Measurements from ENCODE around the gene PCDHA3. TPM values are rescaled to one million over a fixed set of nuclear protein-coding genes. Genes with fewer than 3 reads are reported as not detected.
"Not testable (repeated sequence)": the region's sequence is repeated elsewhere in the genome, so short reads cannot be mapped to it uniquely, and the experiment has no call there.

Gene PCDHA3
- not detected for polyA plus RNA-seq (ENCODE audit: low read depth in 6 of 6)

DNA sequence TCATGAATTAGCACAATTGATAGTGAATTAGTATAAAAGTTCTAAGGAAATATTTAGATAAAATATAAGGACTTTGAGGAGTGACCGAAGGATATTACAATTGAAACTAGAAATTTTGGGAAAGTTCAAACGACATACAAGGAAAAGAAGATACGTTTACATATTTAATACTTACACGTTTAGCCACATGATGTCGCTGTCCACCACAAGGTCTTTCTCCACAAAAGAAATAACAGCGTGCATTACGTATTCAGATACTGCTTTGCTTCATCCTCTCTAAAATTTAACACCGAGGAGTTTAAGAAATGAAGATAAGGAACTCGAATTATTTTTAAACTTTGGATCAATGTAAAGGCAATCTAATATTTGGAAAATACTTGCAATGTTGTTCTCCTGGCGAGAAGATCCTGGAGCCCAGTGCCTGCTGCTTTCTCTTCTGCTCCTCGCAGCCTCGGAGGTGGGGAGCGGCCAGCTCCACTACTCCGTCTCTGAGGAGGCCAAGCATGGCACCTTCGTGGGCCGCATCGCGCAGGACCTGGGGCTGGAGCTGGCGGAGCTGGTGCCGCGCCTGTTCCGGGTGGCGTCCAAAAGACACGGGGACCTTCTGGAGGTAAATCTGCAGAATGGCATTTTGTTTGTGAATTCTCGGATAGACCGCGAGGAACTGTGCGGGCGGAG lies at the start of gene PCDHA3:
TSS of gene PCDHA3 (plus strand) at position 242 of the 678 bp plus-strand sequence.
- Mint-ChIP-seq H3K27ac (peak within 1 kb of the TSS in 2 of 6 donors; percentile 11 to 42), H3K4me1 (no peaks in the 10 kb centered on the region)
- no peak for ATAC-seq (ENCODE audit: low read depth in 2 of 2)

DNA sequence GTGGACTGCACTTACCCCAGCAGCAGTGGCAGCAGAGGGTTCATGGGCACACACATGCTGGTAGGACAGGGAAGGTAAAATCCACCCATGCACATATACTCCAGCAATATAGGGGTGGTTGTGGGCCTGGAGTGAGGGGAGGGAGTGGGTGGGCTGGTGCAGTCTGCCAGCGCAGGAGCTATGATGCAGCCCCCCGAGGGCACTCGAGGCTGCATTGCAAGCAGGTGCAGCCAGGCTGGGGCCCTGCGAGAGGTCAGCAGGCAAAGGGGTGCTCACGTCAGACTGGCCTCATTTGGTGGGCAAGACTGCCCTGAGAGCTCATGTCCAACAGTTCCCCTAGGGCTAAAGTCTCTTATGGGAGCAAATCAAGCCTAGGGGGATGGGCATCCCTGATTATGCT lies 47.3 kb upstream of the PCDHA3 start:
- Mint-ChIP-seq H3K27ac (no peak overlapping the region), H3K27me3 (peaks cover 0 to 28% (median 16%) of the 10 kb centered on the region in 3 donors), H3K4me3 (no peak overlapping the region), H3K4me1 (no peaks in the 10 kb centered on the region), H3K9me3 (peaks cover 35 to 95% (median 83%) of the 10 kb centered on the region in 7 donors), H3K36me3 (peaks cover 23 to 70% of the 10 kb centered on the region in 2 donors)
- DNase-seq (no peak), ATAC-seq (ENCODE audit: low read depth in 2 of 2) (no peak)

More for the DNA sequence above, at the start of gene PCDHA3:
- no peak for DNase-seq
- H3K4me3 Mint-ChIP-seq: no peak within 1 kb of the TSS
- peaks cover 13 to 34% (median 21%) of the 10 kb centered on the region in 3 donors for H3K27me3 Mint-ChIP-seq
- peaks cover 8 to 61% (median 50%) of the 10 kb centered on the region in 7 donors for H3K9me3 Mint-ChIP-seq
- peaks cover 8 to 16% of the 10 kb centered on the region in 2 donors for H3K36me3 Mint-ChIP-seq

DNA sequence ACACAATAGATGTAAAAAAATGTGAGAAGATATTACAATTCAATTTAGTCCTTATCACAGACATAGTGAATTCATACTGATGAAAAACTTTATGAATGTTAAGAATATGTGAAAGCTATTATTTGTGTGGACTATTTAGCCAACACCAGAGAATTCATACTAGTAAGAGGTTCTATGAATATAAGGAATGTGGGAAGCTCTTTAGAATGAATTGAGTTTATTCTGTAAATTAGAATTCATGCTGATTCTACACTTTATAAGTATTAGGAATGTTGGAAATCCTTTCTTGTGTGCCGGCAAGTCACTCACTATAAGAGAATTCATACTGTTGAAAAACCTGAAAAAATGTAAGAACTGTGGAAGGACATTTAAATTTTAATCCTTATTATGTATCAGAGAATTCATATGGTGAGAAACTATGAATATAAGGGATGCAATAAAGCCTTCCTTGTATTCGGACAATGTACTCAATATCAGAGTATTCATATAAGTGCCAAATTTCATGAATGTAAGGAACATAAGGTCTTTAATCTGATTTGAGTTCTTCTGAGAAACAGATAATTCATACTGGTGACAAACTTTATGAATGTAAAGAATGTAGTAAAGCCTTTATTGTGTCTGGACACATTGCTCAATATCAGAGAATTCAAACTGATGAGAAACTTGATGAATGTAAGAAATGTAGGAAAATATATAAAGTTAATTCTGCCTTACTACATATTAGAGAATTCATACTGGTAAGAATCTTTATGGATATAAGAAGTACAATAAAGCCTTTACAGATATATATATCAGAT lies 36.5 kb upstream of the PCDHA3 start:
- Mint-ChIP-seq H3K4me3 (no peak overlapping the region), H3K9me3 (peaks cover 7 to 89% (median 77%) of the 10 kb centered on the region in 7 donors), H3K4me1 (no peaks in the 10 kb centered on the region), H3K27me3 (peaks cover 0 to 5% (median 0%) of the 10 kb centered on the region in 3 donors), H3K36me3 (peaks cover 0 to 17% of the 10 kb centered on the region in 2 donors), H3K27ac (no peak overlapping the region)
- no peak for DNase-seq
- ATAC-seq (ENCODE audit: low read depth in 2 of 2): no peak

DNA sequence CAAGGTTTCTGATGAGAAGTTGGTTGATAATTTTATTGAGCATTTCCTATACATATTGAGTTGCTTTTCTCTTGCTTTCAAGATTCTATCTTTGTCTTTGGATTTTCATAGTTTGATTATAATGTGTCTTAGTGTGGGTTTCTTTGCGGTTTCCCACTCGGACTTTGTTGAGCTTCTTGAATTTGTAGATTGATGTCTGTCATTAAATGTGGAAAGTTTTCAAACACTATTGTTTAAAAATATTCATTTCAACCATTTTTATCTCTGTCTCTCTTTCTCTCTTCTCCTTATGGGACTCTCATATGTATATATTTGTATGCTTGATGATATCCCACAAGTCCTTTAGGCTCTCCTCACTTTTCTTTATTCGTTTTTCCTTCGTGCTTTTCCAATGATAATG lies 33.4 kb upstream of the PCDHA3 start:
- Mint-ChIP-seq H3K4me1 (no peaks in the 10 kb centered on the region), H3K9me3 (peaks cover 7 to 94% (median 77%) of the 10 kb centered on the region in 7 donors)

DNA sequence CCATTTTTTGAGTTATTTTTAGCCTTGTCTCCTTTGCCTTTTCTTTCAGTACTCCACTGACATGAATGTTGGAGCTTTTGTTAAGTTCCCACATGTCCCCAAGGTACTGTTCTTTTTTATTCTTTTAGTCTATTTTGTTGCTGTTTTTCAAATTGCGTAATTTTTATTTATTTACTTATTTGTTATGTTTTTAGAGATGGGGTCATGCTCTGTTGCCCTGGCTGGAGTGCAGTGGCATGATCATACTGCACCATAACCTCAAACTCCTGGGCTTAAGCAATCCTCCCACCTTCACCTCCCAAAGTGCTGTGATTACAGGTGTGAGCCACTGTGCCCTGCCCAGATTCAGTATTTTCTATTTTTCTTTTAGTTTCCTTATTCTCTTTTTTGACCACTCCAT lies 20.3 kb upstream of the PCDHA3 start:
- DNase-seq: no peak
- no peaks in the 10 kb centered on the region for H3K4me1 Mint-ChIP-seq
- H3K27me3 Mint-ChIP-seq: peaks cover 0 to 25% (median 9%) of the 10 kb centered on the region in 3 donors
- H3K27ac Mint-ChIP-seq: no peak overlapping the region
- no peak overlapping the region for H3K4me3 Mint-ChIP-seq
- peaks cover 29 to 95% (median 79%) of the 10 kb centered on the region in 7 donors for H3K9me3 Mint-ChIP-seq
- no peak for ATAC-seq (ENCODE audit: low read depth in 2 of 2)
- peaks cover 17 to 58% of the 10 kb centered on the region in 2 donors for H3K36me3 Mint-ChIP-seq

More for the DNA sequence above, 33.4 kb upstream of the PCDHA3 start:
- H3K36me3 Mint-ChIP-seq: peaks cover 4 to 17% of the 10 kb centered on the region in 2 donors
- H3K27ac Mint-ChIP-seq: no peak overlapping the region
- H3K4me3 Mint-ChIP-seq: no peak overlapping the region
- DNase-seq: no peak
- ATAC-seq (ENCODE audit: low read depth in 2 of 2): no peak
- no peaks in the 10 kb centered on the region for H3K27me3 Mint-ChIP-seq

DNA sequence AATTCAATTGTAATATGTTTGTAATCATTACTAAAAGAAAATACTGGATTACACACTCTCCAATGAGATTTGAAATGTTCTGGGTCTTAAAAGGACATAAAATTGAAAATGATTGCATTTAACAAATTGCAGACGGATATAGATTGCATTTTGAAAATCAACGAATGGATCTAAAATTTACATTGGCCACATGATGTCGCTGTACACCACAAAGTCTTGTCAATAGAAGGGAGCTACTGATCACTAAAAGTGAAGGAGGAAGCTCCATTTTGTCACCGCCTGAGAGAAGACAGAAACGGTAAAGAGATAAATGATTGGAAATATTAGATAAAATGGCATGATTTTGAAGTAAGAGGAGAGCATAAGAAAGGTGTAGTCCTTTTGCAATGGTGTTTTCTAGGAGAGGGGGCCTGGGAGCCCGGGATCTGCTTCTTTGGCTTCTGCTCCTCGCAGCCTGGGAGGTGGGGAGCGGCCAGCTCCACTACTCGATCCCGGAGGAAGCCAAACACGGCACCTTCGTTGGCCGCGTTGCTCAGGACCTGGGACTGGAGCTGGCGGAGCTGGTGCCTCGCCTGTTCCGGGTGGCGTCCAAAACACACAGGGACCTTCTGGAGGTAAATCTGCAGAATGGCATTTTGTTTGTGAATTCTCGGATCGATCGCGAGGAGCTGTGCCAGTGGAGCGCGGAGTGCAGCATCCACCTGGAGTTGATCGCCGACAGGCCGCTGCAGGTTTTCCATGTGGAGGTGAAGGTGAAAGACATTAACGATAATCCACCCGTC lies 14.8 kb upstream of the PCDHA3 start, which contains the start of gene PCDHA1:
TSS of gene PCDHA1 (plus strand) at position 236 of the 782 bp plus-strand sequence.
- no peaks in the 10 kb centered on the region for H3K4me1 Mint-ChIP-seq
- peak within 1 kb of the TSS in 1 of 6 donors; percentile 5 for H3K27ac Mint-ChIP-seq
- ATAC-seq (ENCODE audit: low read depth in 2 of 2): no peak
- H3K36me3 Mint-ChIP-seq: peaks cover 10 to 37% of the 10 kb centered on the region in 2 donors
- H3K27me3 Mint-ChIP-seq: peaks cover 10 to 37% (median 17%) of the 10 kb centered on the region in 3 donors
- H3K9me3 Mint-ChIP-seq: peaks cover 12 to 89% (median 62%) of the 10 kb centered on the region in 7 donors
- DNase-seq: no peak
- H3K4me3 Mint-ChIP-seq: peak within 1 kb of the TSS in 1 of 8 donors; percentile 47

DNA sequence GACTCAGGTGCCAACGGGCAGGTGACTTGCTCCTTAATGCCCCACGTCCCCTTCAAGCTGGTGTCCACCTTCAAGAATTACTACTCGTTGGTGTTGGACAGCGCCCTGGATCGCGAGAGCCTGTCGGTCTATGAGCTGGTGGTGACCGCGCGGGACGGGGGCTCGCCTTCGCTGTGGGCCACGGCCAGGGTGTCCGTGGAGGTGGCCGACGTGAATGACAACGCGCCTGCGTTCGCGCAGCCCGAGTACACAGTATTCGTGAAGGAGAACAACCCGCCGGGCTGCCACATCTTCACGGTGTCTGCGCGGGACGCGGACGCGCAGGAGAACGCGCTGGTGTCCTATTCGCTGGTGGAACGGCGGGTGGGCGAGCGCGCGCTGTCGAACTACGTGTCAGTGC lies 13.4 kb upstream of the PCDHA3 start:
- H3K4me3 Mint-ChIP-seq: not testable (repeated sequence)

DNA sequence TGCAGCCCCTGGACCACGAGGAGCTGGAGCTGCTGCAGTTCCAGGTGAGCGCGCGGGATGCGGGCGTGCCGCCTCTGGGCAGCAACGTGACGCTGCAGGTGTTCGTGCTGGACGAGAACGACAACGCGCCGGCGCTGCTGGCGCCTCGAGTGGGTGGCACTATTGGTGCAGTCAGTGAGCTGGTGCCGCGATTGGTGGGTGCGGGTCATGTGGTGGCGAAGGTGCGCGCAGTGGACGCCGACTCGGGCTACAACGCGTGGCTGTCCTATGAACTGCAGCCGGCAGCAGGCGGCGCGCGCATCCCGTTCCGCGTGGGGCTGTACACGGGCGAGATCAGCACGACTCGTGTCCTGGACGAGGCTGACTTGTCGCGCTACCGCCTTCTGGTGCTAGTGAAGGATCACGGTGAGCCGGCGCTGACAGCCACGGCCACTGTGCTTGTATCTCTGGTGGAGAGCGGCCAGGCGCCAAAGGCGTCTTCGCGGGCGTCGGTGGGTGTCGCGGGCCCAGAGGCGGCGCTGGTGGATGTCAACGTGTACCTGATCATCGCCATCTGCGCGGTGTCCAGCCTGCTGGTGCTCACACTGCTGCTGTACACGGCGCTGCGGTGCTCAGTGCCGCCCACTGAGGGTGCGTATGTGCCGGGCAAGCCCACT lies 12.9 kb upstream of the PCDHA3 start:
- not testable (repeated sequence) for H3K4me1 Mint-ChIP-seq; H3K27ac Mint-ChIP-seq; DNase-seq; ATAC-seq (ENCODE audit: low read depth in 2 of 2); H3K4me3 Mint-ChIP-seq
- Mint-ChIP-seq H3K27me3 (peaks cover 14 to 45% (median 29%) of the 10 kb centered on the region in 3 donors), H3K36me3 (peaks cover 9 to 31% of the 10 kb centered on the region in 2 donors), H3K9me3 (peaks cover 8 to 91% (median 55%) of the 10 kb centered on the region in 7 donors)

More for the DNA sequence above, 13.4 kb upstream of the PCDHA3 start:
- H3K4me1 Mint-ChIP-seq; ATAC-seq (ENCODE audit: low read depth in 2 of 2); DNase-seq: not testable (repeated sequence)
- H3K27me3 Mint-ChIP-seq: peaks cover 10 to 45% (median 24%) of the 10 kb centered on the region in 3 donors
- H3K27ac Mint-ChIP-seq: peak overlapping the region in 1 of 6 donors; percentile 47
- peaks cover 5 to 31% of the 10 kb centered on the region in 2 donors for H3K36me3 Mint-ChIP-seq
- peaks cover 6 to 91% (median 56%) of the 10 kb centered on the region in 7 donors for H3K9me3 Mint-ChIP-seq

DNA sequence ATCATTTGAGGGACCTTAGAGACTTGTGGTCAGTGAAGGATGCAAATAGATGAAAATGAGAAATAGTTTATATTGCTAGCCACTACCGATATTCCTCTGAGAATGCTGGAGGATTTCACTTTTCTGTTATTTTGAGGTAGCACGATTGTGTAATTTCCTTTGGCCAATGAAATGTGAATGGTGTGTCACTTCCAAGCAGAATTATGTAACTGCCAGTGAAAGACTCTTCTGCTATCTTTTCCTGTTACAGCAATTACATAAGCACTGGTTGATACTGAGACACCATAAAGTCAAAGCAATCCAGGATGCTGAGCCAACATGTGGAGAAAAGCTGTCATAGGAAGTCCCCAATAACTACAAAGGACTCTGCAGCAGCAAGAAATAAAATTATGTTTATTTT lies 9.8 kb upstream of the PCDHA3 start:
- no peaks in the 10 kb centered on the region for H3K4me1 Mint-ChIP-seq
- peaks cover 11 to 16% of the 10 kb centered on the region in 2 donors for H3K36me3 Mint-ChIP-seq
- H3K9me3 Mint-ChIP-seq: peaks cover 4 to 90% (median 53%) of the 10 kb centered on the region in 7 donors
- H3K27me3 Mint-ChIP-seq: peaks cover 16 to 52% (median 20%) of the 10 kb centered on the region in 3 donors
- no peak overlapping the region for H3K4me3 Mint-ChIP-seq
- no peak overlapping the region for H3K27ac Mint-ChIP-seq
- ATAC-seq (ENCODE audit: low read depth in 2 of 2): no peak
- no peak for DNase-seq

DNA sequence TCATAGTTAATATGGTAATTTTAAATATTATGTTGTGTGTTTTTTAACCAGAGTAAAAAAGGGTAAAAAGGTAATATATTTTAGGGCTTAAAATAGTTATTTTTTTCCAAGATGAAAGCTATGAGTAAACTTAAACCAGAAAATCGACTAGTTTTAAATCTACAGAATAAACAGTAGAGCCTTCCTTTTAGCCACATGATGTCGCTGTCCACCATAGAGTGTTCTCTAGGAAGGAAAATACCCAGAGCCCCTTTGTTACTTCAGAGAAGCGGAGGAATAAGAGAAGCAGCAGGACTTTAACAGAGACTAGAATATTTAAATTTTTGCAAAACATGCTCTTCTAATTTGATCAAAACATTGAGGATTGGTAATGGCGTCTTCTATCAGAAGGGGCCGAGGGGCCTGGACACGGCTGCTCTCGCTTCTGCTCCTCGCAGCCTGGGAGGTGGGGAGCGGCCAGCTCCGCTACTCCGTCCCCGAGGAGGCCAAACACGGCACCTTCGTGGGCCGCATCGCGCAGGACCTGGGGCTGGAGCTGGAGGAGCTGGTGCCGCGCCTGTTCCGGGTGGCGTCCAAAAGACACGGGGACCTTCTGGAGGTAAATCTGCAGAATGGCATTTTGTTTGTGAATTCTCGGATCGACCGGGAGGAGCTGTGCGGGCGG lies 6.1 kb upstream of the PCDHA3 start, which contains the start of gene PCDHA2:
TSS of gene PCDHA2 (plus strand) at position 258 of the 664 bp plus-strand sequence.
- peak within 1 kb of the TSS in 2 of 6 donors; percentile 38 to 68 for H3K27ac Mint-ChIP-seq
- no peak for DNase-seq
- no peak for ATAC-seq (ENCODE audit: low read depth in 2 of 2)
- no peak within 1 kb of the TSS for H3K4me3 Mint-ChIP-seq
- H3K4me1 Mint-ChIP-seq: no peaks in the 10 kb centered on the region
- H3K27me3 Mint-ChIP-seq: peaks cover 12 to 42% (median 17%) of the 10 kb centered on the region in 3 donors
- H3K9me3 Mint-ChIP-seq: peaks cover 3 to 70% (median 39%) of the 10 kb centered on the region in 7 donors
- H3K36me3 Mint-ChIP-seq: peaks cover 8 to 15% of the 10 kb centered on the region in 2 donors

DNA sequence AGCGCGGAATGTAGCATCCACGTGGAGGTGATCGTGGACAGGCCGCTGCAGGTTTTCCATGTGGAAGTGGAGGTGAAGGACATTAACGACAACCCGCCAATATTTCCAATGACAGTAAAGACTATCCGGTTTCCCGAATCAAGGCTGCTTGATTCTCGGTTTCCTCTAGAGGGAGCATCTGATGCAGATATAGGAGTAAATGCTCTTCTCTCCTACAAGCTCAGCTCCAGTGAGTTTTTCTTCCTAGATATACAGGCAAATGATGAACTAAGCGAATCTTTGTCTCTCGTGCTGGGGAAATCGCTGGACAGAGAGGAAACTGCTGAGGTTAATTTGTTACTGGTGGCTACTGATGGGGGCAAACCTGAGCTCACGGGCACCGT lies 5.6 kb upstream of the PCDHA3 start:
- Mint-ChIP-seq H3K27me3 (peaks cover 14 to 44% (median 21%) of the 10 kb centered on the region in 3 donors), H3K4me3 (no peak overlapping the region), H3K9me3 (peaks cover 3 to 72% (median 38%) of the 10 kb centered on the region in 7 donors)

More for the DNA sequence above, 5.6 kb upstream of the PCDHA3 start:
- H3K36me3 Mint-ChIP-seq: peaks cover 6 to 13% of the 10 kb centered on the region in 2 donors
- H3K27ac Mint-ChIP-seq: peak overlapping the region in 2 of 6 donors; percentile 38 to 68
- H3K4me1 Mint-ChIP-seq: no peaks in the 10 kb centered on the region
- DNase-seq (no peak), ATAC-seq (ENCODE audit: low read depth in 2 of 2) (no peak)

Measured in naive B cell (primary cell).